ENCODE measurements around the gene SNORC. TPM values are rescaled to one million over a fixed set of nuclear protein-coding genes. Genes with fewer than 3 reads are reported as not detected.

SNORC gene
- polyA plus RNA-seq, 1 of the 3 experiments (the other 2 are of a cell fraction), result 1.2 TPM

DNA sequence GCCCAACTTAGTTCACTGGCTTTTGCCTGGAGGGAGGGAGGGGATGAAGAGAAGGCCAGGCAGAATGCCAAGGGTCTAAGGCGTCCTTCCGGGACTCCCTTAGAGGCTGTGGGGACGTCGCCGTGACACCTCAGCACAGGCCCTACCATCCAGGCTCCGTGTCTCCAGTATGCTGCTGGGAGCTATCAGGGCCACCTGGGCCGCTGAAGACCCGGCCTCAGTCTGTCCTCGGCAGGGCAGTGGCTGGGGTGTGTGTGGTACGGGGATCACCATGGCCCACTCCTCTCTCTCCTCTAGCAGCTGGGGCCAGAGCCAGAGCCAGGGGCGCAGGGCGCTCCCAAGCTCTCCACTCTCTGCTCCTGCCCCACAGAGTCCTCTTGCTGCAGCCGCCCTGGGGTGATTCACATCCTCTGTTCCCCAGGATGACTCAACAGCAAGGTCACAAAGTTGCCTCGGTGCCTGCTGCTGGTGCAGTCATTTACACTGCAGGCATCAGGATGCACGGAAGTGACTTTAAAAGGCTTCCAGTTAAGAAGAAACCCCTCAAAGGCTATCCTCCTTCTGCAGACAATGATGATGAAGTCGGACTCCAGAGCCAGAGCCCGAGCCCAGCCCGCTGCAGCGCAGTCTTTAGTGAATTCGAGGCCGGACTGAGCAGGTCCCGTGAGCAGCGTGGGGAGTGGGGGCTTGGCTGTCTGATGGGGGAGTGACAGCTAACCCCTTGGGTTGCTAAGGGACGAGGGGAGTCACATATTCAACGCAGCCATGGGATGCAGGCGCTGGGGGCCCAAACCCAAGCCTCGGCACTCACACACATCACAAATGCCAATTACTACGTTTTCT lies 31.9 kb downstream of the SNORC start (continued):
- TF ChIP-seq, protein P1, sequence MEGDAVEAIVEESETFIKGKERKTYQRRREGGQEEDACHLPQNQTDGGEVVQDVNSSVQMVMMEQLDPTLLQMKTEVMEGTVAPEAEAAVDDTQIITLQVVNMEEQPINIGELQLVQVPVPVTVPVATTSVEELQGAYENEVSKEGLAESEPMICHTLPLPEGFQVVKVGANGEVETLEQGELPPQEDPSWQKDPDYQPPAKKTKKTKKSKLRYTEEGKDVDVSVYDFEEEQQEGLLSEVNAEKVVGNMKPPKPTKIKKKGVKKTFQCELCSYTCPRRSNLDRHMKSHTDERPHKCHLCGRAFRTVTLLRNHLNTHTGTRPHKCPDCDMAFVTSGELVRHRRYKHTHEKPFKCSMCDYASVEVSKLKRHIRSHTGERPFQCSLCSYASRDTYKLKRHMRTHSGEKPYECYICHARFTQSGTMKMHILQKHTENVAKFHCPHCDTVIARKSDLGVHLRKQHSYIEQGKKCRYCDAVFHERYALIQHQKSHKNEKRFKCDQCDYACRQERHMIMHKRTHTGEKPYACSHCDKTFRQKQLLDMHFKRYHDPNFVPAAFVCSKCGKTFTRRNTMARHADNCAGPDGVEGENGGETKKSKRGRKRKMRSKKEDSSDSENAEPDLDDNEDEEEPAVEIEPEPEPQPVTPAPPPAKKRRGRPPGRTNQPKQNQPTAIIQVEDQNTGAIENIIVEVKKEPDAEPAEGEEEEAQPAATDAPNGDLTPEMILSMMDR (IDR thresholded peaks at IDR 0.05), result no peak
- TF ChIP-seq MEF2A (IDR thresholded peaks at IDR 0.05; ENCODE audit: borderline replicate concordance, low read depth) (no peak), TCF12 (IDR thresholded peaks at IDR 0.05) (peak; percentile 77), RFX5 (IDR thresholded peaks at IDR 0.05; ENCODE audit: low read length) (no peak), GATA2 (CRISPR knock-in tag; IDR thresholded peaks at IDR 0.05) (no peak), MXI1 (IDR thresholded peaks at IDR 0.05; ENCODE audit: low read depth, low read length) (no peak), ELF1 (IDR thresholded peaks at IDR 0.05) (no peak), EZH2phosphoT487 (IDR thresholded peaks at IDR 0.05; ENCODE audit: borderline replicate concordance, low read depth) (no peak), POLR2AphosphoS5 (IDR thresholded peaks at IDR 0.05; ENCODE audit: low read depth, low read length) (peak; percentile 24; the same call in 1 of the 2 replicates), TEAD4 (IDR thresholded peaks at IDR 0.05; ENCODE audit: borderline replicate concordance, insufficient read depth) (no peak), TAF1 (IDR thresholded peaks at IDR 0.05; ENCODE audit: borderline replicate concordance, low read depth, low read length) (peak; percentile 45; the same call in 1 of the 2 replicates), EP300 (IDR thresholded peaks at IDR 0.05; ENCODE audit: borderline replicate concordance in 1 of 2, low read depth in 1 of 2, low read length in 1 of 2) (no peak; a peak in 1 of 4 replicates), JUND (IDR thresholded peaks at IDR 0.05) (no peak; the same call in 1 of the 2 replicates), SIN3A (IDR thresholded peaks at IDR 0.05; ENCODE audit: borderline replicate concordance, low read depth, low read length) (no peak), SMC3 (IDR thresholded peaks at IDR 0.05; ENCODE audit: low read depth, low read length) (no peak), RCOR1 (IDR thresholded peaks at IDR 0.05; ENCODE audit: low read length) (no peak), FOXM1 (IDR thresholded peaks at IDR 0.05; ENCODE audit: low read depth) (no peak), GABPA (IDR thresholded peaks at IDR 0.05; ENCODE audit: low read depth) (no peak), NRF1 (IDR thresholded peaks at IDR 0.05; ENCODE audit: low read depth, low read length) (no peak)
- TF ChIP-seq, protein P2, sequence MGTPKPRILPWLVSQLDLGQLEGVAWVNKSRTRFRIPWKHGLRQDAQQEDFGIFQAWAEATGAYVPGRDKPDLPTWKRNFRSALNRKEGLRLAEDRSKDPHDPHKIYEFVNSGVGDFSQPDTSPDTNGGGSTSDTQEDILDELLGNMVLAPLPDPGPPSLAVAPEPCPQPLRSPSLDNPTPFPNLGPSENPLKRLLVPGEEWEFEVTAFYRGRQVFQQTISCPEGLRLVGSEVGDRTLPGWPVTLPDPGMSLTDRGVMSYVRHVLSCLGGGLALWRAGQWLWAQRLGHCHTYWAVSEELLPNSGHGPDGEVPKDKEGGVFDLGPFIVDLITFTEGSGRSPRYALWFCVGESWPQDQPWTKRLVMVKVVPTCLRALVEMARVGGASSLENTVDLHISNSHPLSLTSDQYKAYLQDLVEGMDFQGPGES (IDR thresholded peaks at IDR 0.05; ENCODE audit: low read depth, low read length), result no peak
- TF ChIP-seq, protein P3, sequence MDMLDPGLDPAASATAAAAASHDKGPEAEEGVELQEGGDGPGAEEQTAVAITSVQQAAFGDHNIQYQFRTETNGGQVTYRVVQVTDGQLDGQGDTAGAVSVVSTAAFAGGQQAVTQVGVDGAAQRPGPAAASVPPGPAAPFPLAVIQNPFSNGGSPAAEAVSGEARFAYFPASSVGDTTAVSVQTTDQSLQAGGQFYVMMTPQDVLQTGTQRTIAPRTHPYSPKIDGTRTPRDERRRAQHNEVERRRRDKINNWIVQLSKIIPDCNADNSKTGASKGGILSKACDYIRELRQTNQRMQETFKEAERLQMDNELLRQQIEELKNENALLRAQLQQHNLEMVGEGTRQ (IDR thresholded peaks at IDR 0.05; ENCODE audit: borderline replicate concordance, low read depth, low read length), result no peak
- TF ChIP-seq, protein P4, sequence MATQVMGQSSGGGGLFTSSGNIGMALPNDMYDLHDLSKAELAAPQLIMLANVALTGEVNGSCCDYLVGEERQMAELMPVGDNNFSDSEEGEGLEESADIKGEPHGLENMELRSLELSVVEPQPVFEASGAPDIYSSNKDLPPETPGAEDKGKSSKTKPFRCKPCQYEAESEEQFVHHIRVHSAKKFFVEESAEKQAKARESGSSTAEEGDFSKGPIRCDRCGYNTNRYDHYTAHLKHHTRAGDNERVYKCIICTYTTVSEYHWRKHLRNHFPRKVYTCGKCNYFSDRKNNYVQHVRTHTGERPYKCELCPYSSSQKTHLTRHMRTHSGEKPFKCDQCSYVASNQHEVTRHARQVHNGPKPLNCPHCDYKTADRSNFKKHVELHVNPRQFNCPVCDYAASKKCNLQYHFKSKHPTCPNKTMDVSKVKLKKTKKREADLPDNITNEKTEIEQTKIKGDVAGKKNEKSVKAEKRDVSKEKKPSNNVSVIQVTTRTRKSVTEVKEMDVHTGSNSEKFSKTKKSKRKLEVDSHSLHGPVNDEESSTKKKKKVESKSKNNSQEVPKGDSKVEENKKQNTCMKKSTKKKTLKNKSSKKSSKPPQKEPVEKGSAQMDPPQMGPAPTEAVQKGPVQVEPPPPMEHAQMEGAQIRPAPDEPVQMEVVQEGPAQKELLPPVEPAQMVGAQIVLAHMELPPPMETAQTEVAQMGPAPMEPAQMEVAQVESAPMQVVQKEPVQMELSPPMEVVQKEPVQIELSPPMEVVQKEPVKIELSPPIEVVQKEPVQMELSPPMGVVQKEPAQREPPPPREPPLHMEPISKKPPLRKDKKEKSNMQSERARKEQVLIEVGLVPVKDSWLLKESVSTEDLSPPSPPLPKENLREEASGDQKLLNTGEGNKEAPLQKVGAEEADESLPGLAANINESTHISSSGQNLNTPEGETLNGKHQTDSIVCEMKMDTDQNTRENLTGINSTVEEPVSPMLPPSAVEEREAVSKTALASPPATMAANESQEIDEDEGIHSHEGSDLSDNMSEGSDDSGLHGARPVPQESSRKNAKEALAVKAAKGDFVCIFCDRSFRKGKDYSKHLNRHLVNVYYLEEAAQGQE (IDR thresholded peaks at IDR 0.05; ENCODE audit: low read depth, low read length), result no peak
- TF ChIP-seq, protein P5, sequence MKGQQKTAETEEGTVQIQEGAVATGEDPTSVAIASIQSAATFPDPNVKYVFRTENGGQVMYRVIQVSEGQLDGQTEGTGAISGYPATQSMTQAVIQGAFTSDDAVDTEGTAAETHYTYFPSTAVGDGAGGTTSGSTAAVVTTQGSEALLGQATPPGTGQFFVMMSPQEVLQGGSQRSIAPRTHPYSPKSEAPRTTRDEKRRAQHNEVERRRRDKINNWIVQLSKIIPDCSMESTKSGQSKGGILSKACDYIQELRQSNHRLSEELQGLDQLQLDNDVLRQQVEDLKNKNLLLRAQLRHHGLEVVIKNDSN (IDR thresholded peaks at IDR 0.05; ENCODE audit: borderline replicate concordance, low read depth), result no peak
